ENCODE results near the gene DEPP1.

The DEPP1 gene

GRCh38 chr10:44993226-44993921 is 14.8 kb upstream of the DEPP1 start:
- DNase-seq = no peak

DNA sequence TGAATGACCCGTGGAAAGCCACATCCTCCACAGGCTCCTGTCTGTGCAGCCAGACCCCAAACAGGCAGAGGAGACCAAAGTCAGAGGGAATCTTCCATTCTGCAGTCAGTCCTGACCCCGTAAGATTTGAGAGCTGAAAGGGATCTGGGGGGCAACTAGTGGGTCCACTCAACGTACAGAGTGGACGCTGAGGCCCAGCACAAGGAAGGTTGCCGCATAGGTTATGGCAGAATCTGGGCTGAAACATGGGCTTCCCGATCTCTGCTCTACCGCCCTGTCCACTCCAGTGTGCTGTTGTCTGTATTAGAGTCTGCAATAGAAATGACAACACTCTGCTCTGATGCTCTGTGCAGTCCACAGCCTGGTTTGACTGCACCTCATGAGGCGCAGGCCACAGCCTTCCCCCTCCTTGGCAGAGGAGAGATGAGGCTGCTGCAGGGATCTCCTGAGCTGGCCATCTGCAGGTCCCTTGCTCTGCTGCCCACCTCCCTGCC is 14.2 kb upstream of the DEPP1 start:
- no peak for DNase-seq

GRCh38 chr10:44992070-44992731 is 13.6 kb upstream of the DEPP1 start:
- no peak for DNase-seq

- no peak for DNase-seq
Measured at GRCh38 chr10:44991571-44991970, 13.0 kb upstream of the DEPP1 start.

DNA sequence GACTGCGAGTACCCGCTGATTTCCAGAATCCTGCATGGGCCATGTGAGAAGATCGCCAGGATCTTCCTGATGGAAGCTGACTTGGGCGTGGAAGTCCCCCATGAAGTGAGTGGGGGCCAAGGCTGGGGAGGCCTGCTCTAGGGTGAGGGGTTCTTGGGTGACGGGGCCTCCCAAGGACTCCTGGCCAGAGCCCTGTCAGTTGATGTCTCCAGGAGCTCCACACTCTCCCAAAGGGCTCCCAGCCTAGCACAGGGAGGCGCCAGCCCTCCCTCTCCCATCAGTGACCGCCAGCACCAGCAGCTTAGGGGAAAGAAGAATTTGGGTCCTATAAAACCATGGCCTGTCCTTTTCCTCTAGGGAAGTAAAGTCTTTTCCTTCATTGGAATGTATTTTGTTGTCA is 12.4 kb upstream of the DEPP1 start:
- DNase-seq = no peak

- DNase-seq = no peak
Measured at GRCh38 chr10:44990302-44990655, 11.7 kb upstream of the DEPP1 start.

- no peak for DNase-seq
Measured at GRCh38 chr10:44989597-44990301, 11.1 kb upstream of the DEPP1 start.

DNA sequence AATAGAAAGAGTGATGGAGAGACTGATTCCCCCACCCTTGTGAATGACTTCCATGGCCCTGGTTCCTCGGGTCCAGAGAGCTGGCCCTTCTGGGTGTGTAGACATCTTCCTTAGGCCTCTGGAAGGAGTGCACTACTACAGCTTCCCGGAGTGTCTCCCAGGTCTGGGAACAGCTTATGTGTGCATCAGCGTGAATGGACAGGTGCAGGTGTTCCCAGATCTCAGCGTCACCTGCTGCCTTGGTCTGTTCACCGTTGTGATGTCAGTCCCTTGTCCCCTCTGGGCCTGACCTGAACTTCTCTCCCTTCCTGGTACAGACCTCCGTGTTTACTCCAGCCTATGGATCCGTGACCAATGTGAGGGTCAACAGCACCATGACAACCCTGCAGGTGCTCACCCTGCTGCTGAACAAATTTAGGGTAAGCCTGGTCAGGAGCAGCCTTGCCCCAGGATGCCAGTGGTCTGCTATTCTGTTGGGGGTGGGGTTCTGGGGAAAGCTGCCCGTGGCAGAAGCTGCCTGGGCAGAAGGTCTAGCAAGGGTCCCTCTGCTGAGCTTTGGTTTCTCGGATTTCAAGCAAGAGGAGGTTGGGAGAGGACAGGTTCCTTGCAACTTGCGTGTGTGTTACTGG is 10.5 kb upstream of the DEPP1 start:
- no peak for DNase-seq

- DNase-seq = no peak
Measured at GRCh38 chr10:44986670-44987069, 8.1 kb upstream of the DEPP1 start.

DNA sequence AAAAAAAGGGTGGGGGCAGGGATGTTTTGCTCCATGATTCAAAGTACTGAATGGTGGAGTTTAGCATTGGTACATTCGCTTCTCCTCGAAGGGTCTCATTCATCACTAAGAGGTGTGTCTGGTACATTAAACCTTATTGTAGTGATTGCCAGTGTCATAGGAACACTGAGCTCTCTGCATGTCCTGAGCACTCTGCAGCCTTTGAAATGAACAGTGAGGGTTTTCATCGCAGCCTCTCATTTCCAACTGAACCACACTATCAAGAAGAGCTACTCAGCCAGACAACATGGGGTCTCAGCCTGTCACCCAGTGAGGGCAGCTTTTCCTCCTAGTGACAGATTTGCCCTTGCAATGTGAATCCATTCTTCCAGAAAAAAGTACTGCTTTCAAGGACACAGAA is 7.6 kb upstream of the DEPP1 start:
- no peak for DNase-seq

DNA sequence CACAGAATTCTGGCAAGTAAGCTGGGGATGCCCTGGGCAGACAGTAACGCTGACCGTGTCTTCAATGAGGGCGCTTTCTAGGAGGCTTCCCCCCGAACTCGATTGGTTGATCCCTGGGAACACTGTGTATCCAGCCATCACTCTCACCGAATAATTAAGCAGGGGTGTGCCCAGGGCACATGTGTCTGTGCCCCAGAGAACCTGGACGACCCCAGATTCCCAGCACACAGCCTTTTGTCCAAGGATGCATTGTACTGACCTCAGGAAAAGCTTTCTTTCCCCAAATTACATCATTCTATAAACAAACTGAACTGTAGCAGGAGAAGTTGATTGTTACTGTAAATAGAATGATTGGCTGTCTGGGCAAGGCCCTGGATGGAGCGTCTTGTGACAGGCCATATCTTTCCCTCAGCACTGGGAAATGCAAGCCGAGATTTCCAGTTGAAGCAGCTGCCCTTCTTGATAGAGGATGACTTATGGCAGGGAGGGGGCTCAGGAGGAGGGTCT is 6.6 kb upstream of the DEPP1 start:
- no peak for DNase-seq

DNA sequence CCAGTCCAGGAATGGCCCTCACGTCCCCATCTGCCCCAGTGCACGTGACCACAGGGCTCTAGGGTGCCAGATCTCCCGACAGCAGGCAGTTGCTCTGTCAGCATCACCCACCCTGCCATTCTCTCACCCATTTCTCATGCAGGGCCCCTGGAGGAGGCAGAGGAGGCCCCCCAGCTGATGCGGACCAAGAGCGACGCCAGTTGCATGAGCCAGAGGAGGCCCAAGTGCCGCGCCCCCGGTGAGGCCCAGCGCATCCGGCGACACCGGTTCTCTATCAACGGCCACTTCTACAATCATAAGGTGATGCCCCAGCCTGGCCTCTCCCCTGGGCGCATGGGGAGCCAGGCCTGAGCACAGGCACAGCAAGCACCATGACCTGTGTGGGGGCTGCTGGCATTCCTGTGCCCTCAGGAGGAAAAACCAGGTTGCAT is 6.1 kb upstream of the DEPP1 start:
- no peak for DNase-seq

DNA sequence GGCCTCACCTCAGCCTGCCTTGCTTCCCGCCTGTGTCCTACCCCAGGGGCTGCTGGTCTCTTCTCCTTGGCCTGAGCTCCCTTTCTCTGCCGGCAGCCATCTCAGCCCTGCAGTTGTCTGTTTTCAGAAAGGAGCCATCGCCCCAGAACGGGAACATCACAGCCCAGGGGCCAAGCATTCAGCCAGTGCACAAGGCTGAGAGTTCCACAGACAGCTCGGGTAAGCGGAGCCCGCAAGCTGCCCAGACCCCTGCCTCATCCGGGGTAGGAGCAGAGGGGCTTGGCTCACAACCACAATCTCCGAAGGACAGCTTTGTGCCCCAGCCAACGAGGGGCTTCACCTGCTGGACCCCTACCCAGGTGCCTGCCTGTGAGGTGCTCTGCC is 5.3 kb upstream of the DEPP1 start:
- DNase-seq = no peak

GRCh38 chr10:44983066-44983894 is 4.7 kb upstream of the DEPP1 start:
- DNase-seq = no peak

GRCh38 chr10:44982496-44982895 is 3.9 kb upstream of the DEPP1 start:
- DNase-seq = no peak

DNA sequence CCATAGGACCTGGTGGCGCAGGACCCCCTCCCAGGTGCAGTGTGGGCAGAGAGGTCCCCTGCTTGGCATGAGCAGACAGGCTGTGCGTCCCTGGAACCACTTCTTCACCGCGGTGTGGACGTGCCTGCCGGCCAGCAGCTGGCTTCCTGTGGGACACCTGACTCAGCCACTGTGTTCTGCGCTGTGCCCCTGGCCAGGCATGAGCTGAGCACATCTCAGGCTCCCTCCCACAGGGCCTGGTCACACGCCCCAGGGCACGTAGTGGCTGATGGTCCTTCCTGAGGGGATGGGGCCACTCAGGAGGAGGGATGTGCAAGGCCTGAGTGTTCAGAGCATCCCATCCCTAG is 3.5 kb upstream of the DEPP1 start:
- no peak for DNase-seq

DNA sequence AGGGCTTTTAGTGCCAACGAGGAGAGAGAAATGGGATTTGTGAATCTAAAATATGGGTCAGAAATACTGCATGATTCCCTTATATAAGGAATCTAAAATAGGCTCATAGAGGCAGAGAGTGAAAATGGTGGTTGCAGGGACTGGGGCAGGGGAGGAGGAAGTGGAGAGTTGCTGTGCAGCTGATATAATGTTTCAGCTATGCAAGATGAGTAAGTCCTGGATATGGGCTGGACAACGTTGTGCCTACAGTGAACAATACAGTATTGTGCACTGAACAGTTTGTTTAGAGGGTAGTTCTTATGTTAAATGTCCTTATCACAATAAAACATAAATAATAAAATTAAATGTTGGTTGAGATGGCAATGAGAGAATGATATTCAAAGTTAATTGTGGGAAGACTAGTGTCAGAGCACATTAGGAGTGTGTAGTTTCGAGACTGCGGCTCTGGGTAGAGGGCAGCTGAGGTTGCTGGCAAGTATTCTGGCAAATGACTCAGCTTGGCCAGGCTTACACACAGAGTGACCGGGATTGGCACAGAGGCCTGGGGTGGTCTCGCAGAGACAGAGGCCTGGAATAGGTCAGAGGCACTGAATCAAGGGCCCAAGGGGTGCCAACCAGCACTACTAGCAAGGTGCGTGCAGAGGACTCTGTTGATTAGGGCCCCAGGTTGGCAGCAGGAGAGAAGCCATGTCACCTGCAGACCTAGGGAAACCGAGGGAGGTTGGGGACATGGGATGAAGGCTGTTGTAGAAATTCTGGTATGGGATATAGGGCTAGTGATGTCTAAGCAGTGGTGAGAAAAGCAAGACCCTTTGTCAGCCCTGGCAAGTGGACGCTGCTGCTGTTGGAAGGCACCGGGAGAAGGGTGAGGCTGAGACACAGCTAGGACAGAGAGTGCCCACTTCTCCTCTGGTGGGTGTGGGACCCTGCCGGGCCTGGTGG is 2.8 kb upstream of the DEPP1 start:
- no peak for DNase-seq

- no peak for DNase-seq
Measured at GRCh38 chr10:44980309-44981171, 1.9 kb upstream of the DEPP1 start.

DNA sequence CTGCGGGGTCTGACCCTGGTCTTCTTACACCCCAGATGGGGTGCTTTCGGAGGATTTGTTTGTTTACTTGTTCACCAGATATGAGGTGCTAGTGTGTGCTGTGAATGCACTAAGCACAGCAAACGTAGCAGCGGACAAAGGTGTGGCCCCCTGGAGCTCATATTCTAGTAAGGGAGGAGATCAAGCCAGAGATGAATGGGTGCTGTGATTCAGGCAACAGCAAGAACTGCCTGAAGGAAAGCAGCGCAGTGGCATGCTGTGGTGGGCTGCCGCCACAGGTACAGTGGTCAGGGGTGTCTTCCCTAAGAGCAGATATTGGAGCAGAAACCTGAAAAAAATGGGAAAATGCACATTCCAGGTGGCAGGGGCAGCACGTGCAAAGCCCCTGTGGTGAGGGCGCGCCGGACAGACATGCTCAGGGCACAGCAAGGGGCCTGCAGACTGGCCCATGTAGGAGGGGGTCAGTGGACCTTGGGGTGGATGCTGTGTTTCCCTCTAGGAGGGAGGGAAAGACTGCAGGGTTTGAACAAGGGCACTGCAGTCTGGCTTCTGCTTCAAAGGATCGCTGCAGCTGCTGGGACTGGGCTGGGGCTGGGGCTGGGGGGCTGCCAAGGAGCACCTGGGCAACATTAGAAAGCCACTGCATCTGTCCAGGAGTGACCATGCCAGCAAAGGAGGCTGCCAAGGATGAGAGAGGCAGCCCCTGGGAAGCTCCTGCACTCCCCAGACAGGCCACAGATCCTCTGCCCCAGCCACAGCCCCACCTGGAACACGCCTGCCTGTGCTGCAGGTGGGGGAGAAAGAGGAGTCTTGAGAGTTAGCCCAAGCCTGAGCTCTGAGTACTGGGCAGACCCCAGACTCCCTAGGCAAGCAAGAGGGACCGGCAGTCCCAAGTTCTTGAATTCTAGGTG is 927 bp upstream of the DEPP1 start:
- DNase-seq = no peak
